H1 (cell line): ENCODE results near the gene ELMO2. TPM values are rescaled to one million over a fixed set of nuclear protein-coding genes. Genes with fewer than 3 reads are reported as not detected.

Experiments used
- CHD7 ChIP-seq: fragments of 300-600 bp; sonication (generic); IDR thresholded peaks from 2 replicates; pipeline ENCODE4 v1.7.1; 2012; ENCODE audit warnings: low read length, moderate library complexity, mild to moderate bottlenecking, inconsistent platforms; ENCODE audit not compliant: insufficient replicate concordance
- EGR1 ChIP-seq: IDR thresholded peaks from 2 replicates; pipeline ENCODE4 v1.6.1; 2011; ENCODE audit warnings: low read depth, low read length, borderline replicate concordance
- HDAC6 ChIP-seq: IDR thresholded peaks from one replicate; pipeline ENCODE4 v1.7.1; 2012; ENCODE audit warnings: low read depth, mild to moderate bottlenecking, inconsistent platforms, low read length, moderate library complexity
- KDM1A ChIP-seq: fragments of 200-600, 300-600 bp; sonication (generic); IDR thresholded peaks from 2 replicates; pipeline ENCODE4 v1.7.1; 2016; ENCODE audit warnings: mild to moderate bottlenecking, low read length, borderline replicate concordance
- NRF1 ChIP-seq: IDR thresholded peaks from 2 replicates; pipeline ENCODE4 v1.6.1; 2011; ENCODE audit warnings: mild to moderate bottlenecking, low read depth, low read length, improper control_type of control experiment
- PHF8 ChIP-seq: fragments of 200-600 bp; sonication (generic); conservative IDR thresholded peaks from 2 replicates; pipeline ENCODE4 v1.7.1; 2012; ENCODE audit warnings: low read depth, mild to moderate bottlenecking, inconsistent platforms, low read length, moderate library complexity
- SUZ12 ChIP-seq: fragments of 200-600 bp; sonication (generic); IDR thresholded peaks from 2 replicates; pipeline ENCODE4 v1.6.1; 2012; ENCODE audit warnings: mild to moderate bottlenecking, inconsistent platforms, low read length, moderate library complexity, mixed read lengths
- TAF1 ChIP-seq: IDR thresholded peaks from 2 replicates; pipeline ENCODE4 v1.6.1; 2011; ENCODE audit warnings: mild to moderate bottlenecking, low read depth, low read length
- YY1 ChIP-seq: IDR thresholded peaks from 2 replicates; pipeline ENCODE4 v1.6.1; 2011; ENCODE audit warnings: low read depth, mild to moderate bottlenecking, low read length
- polyA plus RNA-seq, 7 experiments: library from polyadenylated mRNA; depleted of rRNA in 3 of 7; stranded (reverse) in 5 of 7; unstranded in 2 of 7; fragments of >200 nt in 5 of 7; fragments of 200-250 nt in 2 of 7; gene quantifications; 1 replicate in 5 of 7; 2 replicates in 1 of 7; 4 replicates in 1 of 7; pipeline versions ENCODE4 v1.2.1 to v1.2.3, GENCODE V29; 2011 to 2013; ENCODE audit warnings: missing spikeins in 2 of 7, mixed read lengths in 2 of 7
- total RNA-seq: library from RNA; stranded (reverse); fragmentation: NEBNext Ultra II Directional; extraction: Animal tissue kit (Norgen Biotek cat#: 25700); gene quantifications from 2 replicates; pipeline ENCODE4 v1.2.1, GENCODE V29; 2021

ELMO2 gene
- total and polyA plus RNA-seq, 2 of the 8 experiments (the other 6 are each of a cell fraction or from before 2014, with no cell fraction given) = 34.3 to 39.7 TPM

GRCh38 chr20:46363874-46364669 lies 42.3 kb downstream of the ELMO2 start (continued):
- TF ChIP-seq HDAC6 (no peak), NRF1 (no peak), KDM1A (no peak), EGR1 (0 out of 2 replicates have a peak, but pooled peaks have one; percentile 27), SUZ12 (no peak), CHD7 (no peak), PHF8 (peak; percentile 98), YY1 (no peak), TAF1 (peak; percentile 78)
